SK-N-SH treated with all-trans-retinoic acid at 6 μM for 48 hours (cell line): Measurements from ENCODE around the gene PTPRT.

Experiments used
- ARNTL ChIP-seq: fragments of 450-650 bp; formaldehyde crosslinking; IDR thresholded peaks from 2 replicates; pipeline ENCODE4 v1.5.0; 2020; ENCODE audit warnings: low read depth, mild to moderate bottlenecking, moderate library complexity, borderline replicate concordance
- GLIS3 ChIP-seq: fragments of 250-450 bp; sonication (Bioruptor Pico); IDR thresholded peaks from 2 replicates; pipeline ENCODE4 v1.5.0; 2020; ENCODE audit warnings: mild to moderate bottlenecking, moderate library complexity
- ISL1 ChIP-seq: fragments of 250-450 bp; sonication (Bioruptor Pico); IDR thresholded peaks from 2 replicates; pipeline ENCODE4 v2.1.2; 2022; ENCODE audit warnings: mild to moderate bottlenecking, moderate library complexity
- ZC3H10 ChIP-seq: fragments of 250-450 bp; sonication (Bioruptor Pico); IDR thresholded peaks from 2 replicates; pipeline ENCODE4 v1.5.1; 2021; ENCODE audit warnings: mild to moderate bottlenecking, moderate library complexity
- TF ChIP-seq, protein P1 (sequence below): fragments of 250-450 bp; sonication (Bioruptor Pico); IDR thresholded peaks from 2 replicates; pipeline ENCODE4 v1.8.0; 2020; ENCODE audit warnings: mild to moderate bottlenecking, moderate library complexity, borderline replicate concordance

DNA sequence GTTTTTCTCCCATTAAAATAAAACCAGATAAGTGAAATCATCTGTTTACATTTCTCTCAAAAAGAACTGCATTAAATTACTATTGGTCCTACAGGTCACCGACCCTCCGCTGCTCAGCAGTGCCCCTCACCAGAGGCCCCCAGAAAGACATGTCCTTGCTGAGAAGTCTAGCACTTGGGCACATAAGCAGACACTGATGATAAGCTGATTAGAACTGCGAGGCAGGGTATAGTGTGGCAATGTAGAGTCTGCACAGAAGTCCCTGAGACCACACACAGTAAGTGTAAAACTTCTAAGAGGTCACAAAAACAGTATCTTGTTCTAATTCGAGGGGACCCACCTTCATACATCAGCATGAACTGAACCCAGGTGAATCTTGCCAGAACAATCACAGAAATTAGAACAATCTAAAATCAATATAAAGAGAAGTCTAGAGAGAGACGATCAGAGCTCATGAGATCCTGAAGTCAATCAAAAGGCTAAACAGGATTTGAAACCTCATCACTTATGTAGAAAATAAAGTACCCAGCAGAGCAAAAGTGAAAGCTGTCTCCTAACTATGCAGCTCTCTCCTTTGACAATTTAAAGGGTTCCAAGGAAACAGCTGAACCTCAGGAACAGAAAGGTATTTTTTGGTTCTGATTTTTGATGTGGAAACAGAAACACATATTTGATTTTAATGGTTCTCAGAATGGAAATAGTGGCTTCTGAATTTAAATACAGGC lies 182.9 kb downstream of the PTPRT start:
- TF ChIP-seq, protein P1, sequence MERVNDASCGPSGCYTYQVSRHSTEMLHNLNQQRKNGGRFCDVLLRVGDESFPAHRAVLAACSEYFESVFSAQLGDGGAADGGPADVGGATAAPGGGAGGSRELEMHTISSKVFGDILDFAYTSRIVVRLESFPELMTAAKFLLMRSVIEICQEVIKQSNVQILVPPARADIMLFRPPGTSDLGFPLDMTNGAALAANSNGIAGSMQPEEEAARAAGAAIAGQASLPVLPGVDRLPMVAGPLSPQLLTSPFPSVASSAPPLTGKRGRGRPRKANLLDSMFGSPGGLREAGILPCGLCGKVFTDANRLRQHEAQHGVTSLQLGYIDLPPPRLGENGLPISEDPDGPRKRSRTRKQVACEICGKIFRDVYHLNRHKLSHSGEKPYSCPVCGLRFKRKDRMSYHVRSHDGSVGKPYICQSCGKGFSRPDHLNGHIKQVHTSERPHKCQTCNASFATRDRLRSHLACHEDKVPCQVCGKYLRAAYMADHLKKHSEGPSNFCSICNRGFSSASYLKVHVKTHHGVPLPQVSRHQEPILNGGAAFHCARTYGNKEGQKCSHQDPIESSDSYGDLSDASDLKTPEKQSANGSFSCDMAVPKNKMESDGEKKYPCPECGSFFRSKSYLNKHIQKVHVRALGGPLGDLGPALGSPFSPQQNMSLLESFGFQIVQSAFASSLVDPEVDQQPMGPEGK (CRISPR knock-in tag): no peak
- no peak for TF ChIP-seq ZC3H10 (CRISPR knock-in tag)
- no peak for TF ChIP-seq GLIS3 (CRISPR knock-in tag)
- no peak for TF ChIP-seq ISL1 (CRISPR knock-in tag)
- no peak for TF ChIP-seq ARNTL (CRISPR knock-in tag)
